Gastrocnemius medialis (tissue), 4 donors: ENCODE data around the gene LMO1.
A peak's percentile ranks its signal among the peaks of the same experiment; 100 is the strongest.

ENCODE experiments used
- POLR2A ChIP-seq, 2 donors: fragments of 450-650 bp; IDR thresholded peaks; one replicate each; pipeline ENCODE4 v1.6.1; 2017; ENCODE audit warnings: antibody characterized with exemption in 2 of 2, mild to moderate bottlenecking in 2 of 2, moderate library complexity in 2 of 2
- TF ChIP-seq, protein P1 (sequence below), 5 experiments: fragments of 450-650 bp in 3 of 5; fragments of 200-600 bp in 2 of 5; sonication (generic) in 2 of 5; IDR thresholded peaks in 4 of 5; conservative IDR thresholded peaks in 1 of 5; 1 replicate in 4 of 5; 2 replicates in 1 of 5; pipeline ENCODE4 v1.5.1; 2016 to 2019; ENCODE audit warnings: antibody characterized with exemption in 5 of 5, mild to moderate bottlenecking in 3 of 5, moderate library complexity in 3 of 5

DNA sequence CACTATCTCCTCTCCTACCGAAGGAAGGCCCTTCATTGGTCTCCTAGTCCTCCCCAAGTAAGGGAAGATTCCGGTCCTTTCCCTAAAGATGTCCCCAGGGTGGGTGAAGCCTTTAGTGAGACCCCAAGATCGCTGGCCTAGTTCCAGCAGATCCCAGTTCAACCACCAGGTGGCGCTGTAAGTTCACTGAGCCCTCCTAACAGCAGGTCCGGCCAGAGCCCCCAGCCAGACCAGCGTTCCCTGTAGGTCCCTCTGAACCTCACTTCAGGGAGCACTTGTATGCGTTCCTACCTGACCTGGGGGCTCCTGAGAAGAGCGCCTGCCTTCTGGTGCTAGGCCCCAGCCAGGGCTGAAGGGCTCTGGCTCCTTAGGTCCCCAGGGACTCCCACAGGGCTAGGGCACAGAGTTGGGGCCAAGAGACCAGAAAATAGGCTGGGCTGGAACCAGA is 38.1 kb downstream of the LMO1 start:
- TF ChIP-seq, protein P1, sequence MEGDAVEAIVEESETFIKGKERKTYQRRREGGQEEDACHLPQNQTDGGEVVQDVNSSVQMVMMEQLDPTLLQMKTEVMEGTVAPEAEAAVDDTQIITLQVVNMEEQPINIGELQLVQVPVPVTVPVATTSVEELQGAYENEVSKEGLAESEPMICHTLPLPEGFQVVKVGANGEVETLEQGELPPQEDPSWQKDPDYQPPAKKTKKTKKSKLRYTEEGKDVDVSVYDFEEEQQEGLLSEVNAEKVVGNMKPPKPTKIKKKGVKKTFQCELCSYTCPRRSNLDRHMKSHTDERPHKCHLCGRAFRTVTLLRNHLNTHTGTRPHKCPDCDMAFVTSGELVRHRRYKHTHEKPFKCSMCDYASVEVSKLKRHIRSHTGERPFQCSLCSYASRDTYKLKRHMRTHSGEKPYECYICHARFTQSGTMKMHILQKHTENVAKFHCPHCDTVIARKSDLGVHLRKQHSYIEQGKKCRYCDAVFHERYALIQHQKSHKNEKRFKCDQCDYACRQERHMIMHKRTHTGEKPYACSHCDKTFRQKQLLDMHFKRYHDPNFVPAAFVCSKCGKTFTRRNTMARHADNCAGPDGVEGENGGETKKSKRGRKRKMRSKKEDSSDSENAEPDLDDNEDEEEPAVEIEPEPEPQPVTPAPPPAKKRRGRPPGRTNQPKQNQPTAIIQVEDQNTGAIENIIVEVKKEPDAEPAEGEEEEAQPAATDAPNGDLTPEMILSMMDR (IDR thresholded peaks at IDR 0.05 in 4 of 5, conservative IDR thresholded peaks at IDR 0.05 in 1 of 5): peak; percentile 95
- TF ChIP-seq POLR2A (IDR thresholded peaks at IDR 0.05): no peak
